Measurements from ENCODE around the gene NOTCH1. TPM values are rescaled to one million over a fixed set of nuclear protein-coding genes. Genes with fewer than 3 reads are reported as not detected.
"Not testable (repeated sequence)": the region's sequence is repeated elsewhere in the genome, so short reads cannot be mapped to it uniquely, and the experiment has no call there.

The NOTCH1 gene
- total RNA-seq, 1 experiment from 2014 or later, result 53.4 TPM

GRCh38 chr9:136584934-136585333 is 39.1 kb upstream of the NOTCH1 start:
- Mint-ChIP-seq H3K4me3 (ENCODE audit: unreplicated experiment) (no peak overlapping the region), H3K4me1 (ENCODE audit: insufficient read depth, unreplicated experiment) (peaks cover 1% of the 10 kb centered on the region), H3K27ac (ENCODE audit: low read depth, unreplicated experiment) (no peak overlapping the region), H3K9me3 (ENCODE audit: unreplicated experiment) (no peaks in the 10 kb centered on the region), H3K27me3 (ENCODE audit: insufficient read depth, unreplicated experiment) (peaks cover 3% of the 10 kb centered on the region), H3K36me3 (ENCODE audit: insufficient read depth, unreplicated experiment) (no peaks in the 10 kb centered on the region)
- BruUV-seq (replicated peaks), result no TSS peak
- ChIA-PET CTCF (no interaction called here), POLR2A (interaction anchor here (0.6 kb wide), 1 partner anchor 33 kb away, joined by 3 read pairs; no protein-coding TSS in a partner anchor)
- intact Hi-C loops (cut with micrococcal nuclease), result no loop called here
- no peak for TF ChIP-seq CTCF (IDR thresholded peaks at IDR 0.05; ENCODE audit: unreplicated experiment)
- no peak for DNase-seq (ENCODE audit: unreplicated experiment)

- Mint-ChIP-seq H3K4me1 (ENCODE audit: insufficient read depth, unreplicated experiment) (peaks cover 6% of the 10 kb centered on the region), H3K36me3 (ENCODE audit: insufficient read depth, unreplicated experiment) (no peaks in the 10 kb centered on the region), H3K27ac (ENCODE audit: low read depth, unreplicated experiment) (no peak overlapping the region), H3K4me3 (ENCODE audit: unreplicated experiment) (no peak overlapping the region), H3K9me3 (ENCODE audit: unreplicated experiment) (no peaks in the 10 kb centered on the region), H3K27me3 (ENCODE audit: insufficient read depth, unreplicated experiment) (no peaks in the 10 kb centered on the region)
- no peak for DNase-seq (ENCODE audit: unreplicated experiment)
- no peak for TF ChIP-seq CTCF (IDR thresholded peaks at IDR 0.05; ENCODE audit: unreplicated experiment)
- BruUV-seq (replicated peaks), result no TSS peak
- intact Hi-C loops (cut with micrococcal nuclease), result no loop called here
- POLR2A ChIA-PET, result no interaction called here
- CTCF ChIA-PET, result no interaction called here
Observed at GRCh38 chr9:136584401-136584932, 38.6 kb upstream of the NOTCH1 start.

- H3K9me3 Mint-ChIP-seq (ENCODE audit: unreplicated experiment), result no peaks in the 10 kb centered on the region
- H3K4me3 Mint-ChIP-seq (ENCODE audit: unreplicated experiment), result no peak overlapping the region
- ChIA-PET POLR2A (no interaction called here), CTCF (no interaction called here)
- H3K36me3 Mint-ChIP-seq (ENCODE audit: insufficient read depth, unreplicated experiment), result no peaks in the 10 kb centered on the region
- H3K4me1 Mint-ChIP-seq (ENCODE audit: insufficient read depth, unreplicated experiment), result peaks cover 8% of the 10 kb centered on the region
- TF ChIP-seq CTCF (IDR thresholded peaks at IDR 0.05; ENCODE audit: unreplicated experiment), result no peak
- intact Hi-C loops (cut with micrococcal nuclease), result no loop called here
- BruUV-seq (replicated peaks), result no TSS peak
- DNase-seq (ENCODE audit: unreplicated experiment), result no peak
- H3K27ac Mint-ChIP-seq (ENCODE audit: low read depth, unreplicated experiment), result no peak overlapping the region
- no peaks in the 10 kb centered on the region for H3K27me3 Mint-ChIP-seq (ENCODE audit: insufficient read depth, unreplicated experiment)
Observed at GRCh38 chr9:136582977-136583735, 37.3 kb upstream of the NOTCH1 start.

- H3K4me3 Mint-ChIP-seq (ENCODE audit: unreplicated experiment), result no peak overlapping the region
- no peaks in the 10 kb centered on the region for H3K27me3 Mint-ChIP-seq (ENCODE audit: insufficient read depth, unreplicated experiment)
- H3K27ac Mint-ChIP-seq (ENCODE audit: low read depth, unreplicated experiment), result no peak overlapping the region
- no peaks in the 10 kb centered on the region for H3K9me3 Mint-ChIP-seq (ENCODE audit: unreplicated experiment)
- peaks cover 8% of the 10 kb centered on the region for H3K4me1 Mint-ChIP-seq (ENCODE audit: insufficient read depth, unreplicated experiment)
- no TSS peak for BruUV-seq (replicated peaks)
- DNase-seq (ENCODE audit: unreplicated experiment), result no peak
- TF ChIP-seq CTCF (IDR thresholded peaks at IDR 0.05; ENCODE audit: unreplicated experiment), result no peak
- intact Hi-C loops (cut with micrococcal nuclease), result no loop called here
- H3K36me3 Mint-ChIP-seq (ENCODE audit: insufficient read depth, unreplicated experiment), result no peaks in the 10 kb centered on the region
- CTCF ChIA-PET, result no interaction called here
- POLR2A ChIA-PET, result no interaction called here
Observed at GRCh38 chr9:136581614-136582447, 36.0 kb upstream of the NOTCH1 start.

GRCh38 chr9:136579650-136580219 is 33.9 kb upstream of the NOTCH1 start:
- DNase-seq (ENCODE audit: unreplicated experiment); POLR2A ChIA-PET; BruUV-seq (replicated peaks); H3K27ac Mint-ChIP-seq (ENCODE audit: low read depth, unreplicated experiment); intact Hi-C loops (cut with micrococcal nuclease); H3K27me3 Mint-ChIP-seq (ENCODE audit: insufficient read depth, unreplicated experiment); H3K36me3 Mint-ChIP-seq (ENCODE audit: insufficient read depth, unreplicated experiment); H3K4me3 Mint-ChIP-seq (ENCODE audit: unreplicated experiment); H3K9me3 Mint-ChIP-seq (ENCODE audit: unreplicated experiment): not testable (repeated sequence)
- peaks cover 16% of the 10 kb centered on the region for H3K4me1 Mint-ChIP-seq (ENCODE audit: insufficient read depth, unreplicated experiment)
- CTCF ChIA-PET, result interaction anchor here (0.6 kb wide), 1 partner anchor 364 kb away, joined by 3 read pairs; no protein-coding TSS in a partner anchor

All from MCF 10A (cell line).